GM20000 (cell line): ENCODE data around the gene NFE2L1.
"Not testable (repeated sequence)": the region's sequence is repeated elsewhere in the genome, so short reads cannot be mapped to it uniquely, and the experiment has no call there.

Experiments
- DNase-seq: peaks from one replicate; pipeline ENCODE4 v3.0.0; 2012; ENCODE audit warnings: low spot score
- TF ChIP-seq, protein P1 (sequence below): IDR thresholded peaks from 2 replicates; pipeline ENCODE4 v1.5.1; 2012; ENCODE audit warnings: mild to moderate bottlenecking, control low read depth; ENCODE audit errors: extremely low read depth, missing control alignments

Gene NFE2L1

DNA sequence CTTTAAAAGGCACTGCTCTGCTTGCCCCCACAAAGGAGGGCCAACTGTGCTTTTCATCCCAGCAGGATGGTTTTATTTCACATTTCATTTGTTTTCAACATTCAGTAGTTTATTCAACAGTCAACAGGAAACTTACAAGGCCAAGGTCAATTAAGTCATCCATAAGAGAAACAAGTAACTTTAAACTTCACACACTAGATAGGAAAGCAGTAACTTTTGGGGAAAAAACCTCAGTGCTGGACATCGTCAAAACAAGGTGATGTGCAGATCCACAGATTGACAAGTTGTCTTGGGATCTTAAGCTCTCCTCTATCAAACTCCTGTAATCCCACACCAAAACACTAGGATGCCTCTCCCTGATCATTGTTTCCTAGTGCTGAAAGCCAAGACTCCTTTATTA is 18.5 kb downstream of the NFE2L1 start:
- TF ChIP-seq, protein P1, sequence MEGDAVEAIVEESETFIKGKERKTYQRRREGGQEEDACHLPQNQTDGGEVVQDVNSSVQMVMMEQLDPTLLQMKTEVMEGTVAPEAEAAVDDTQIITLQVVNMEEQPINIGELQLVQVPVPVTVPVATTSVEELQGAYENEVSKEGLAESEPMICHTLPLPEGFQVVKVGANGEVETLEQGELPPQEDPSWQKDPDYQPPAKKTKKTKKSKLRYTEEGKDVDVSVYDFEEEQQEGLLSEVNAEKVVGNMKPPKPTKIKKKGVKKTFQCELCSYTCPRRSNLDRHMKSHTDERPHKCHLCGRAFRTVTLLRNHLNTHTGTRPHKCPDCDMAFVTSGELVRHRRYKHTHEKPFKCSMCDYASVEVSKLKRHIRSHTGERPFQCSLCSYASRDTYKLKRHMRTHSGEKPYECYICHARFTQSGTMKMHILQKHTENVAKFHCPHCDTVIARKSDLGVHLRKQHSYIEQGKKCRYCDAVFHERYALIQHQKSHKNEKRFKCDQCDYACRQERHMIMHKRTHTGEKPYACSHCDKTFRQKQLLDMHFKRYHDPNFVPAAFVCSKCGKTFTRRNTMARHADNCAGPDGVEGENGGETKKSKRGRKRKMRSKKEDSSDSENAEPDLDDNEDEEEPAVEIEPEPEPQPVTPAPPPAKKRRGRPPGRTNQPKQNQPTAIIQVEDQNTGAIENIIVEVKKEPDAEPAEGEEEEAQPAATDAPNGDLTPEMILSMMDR = no peak
- DNase-seq = no peak

DNA sequence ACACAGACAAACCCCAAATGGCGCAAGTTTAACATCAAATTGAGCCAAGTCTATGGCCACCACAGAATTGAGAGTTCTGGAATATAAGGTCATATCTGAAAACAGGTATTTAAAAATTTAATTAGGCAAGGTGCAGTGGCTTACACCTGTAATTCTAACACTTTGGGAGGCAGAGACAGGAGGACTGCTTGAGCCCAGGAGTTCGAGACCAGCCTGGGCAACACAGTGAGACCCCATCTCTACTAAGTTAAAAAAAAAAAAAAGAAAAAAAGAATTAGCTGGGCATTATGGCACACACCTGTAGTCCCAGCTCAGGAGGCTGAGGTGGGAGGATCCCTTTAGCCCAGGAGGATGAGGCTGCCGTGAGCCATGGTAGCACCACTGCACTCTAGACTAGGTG is 19.1 kb downstream of the NFE2L1 start:
- TF ChIP-seq, protein P1 = no peak
- DNase-seq = no peak

DNA sequence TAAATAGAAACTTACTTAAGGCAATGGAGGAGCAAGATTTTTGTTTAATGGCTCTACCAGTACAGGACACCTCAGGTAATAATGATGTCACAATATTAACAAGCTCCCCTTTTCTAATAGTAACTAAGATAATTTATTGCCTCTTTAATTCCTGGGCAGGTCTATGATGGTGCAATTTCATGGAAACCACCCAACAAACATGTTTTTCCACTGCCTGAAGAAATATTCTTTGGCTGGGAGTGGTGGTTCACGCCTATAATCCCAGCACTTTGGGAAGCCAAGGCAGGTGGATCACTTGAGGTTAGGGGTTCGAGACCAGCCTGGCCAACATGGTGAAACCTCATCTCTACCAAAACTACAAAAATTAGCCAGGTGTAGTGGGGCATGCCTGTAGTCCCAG is 19.6 kb downstream of the NFE2L1 start:
- not testable (repeated sequence) for DNase-seq

DNA sequence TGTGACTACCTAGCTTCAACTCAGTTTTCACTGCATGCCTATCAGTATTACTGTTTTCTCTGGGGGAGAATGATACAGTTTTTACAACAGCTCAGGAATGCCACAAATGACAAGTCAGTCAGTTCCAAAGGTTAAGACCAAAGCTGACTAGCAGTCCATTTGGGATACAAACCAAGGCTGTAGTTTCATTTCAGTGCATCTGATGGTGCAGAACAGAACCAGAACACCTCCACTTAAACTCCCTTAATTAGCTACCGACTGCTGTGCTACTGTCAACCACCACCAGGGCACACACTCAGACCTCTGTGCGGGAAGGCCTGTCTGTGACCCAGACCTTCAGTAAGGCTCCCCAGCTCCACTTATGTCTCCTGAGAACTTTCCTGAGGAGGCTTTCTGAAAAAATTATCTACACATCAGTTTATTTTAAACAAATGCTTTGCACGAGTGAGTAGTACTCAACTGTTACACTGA is 20.4 kb downstream of the NFE2L1 start:
- TF ChIP-seq, protein P1 = no peak
- DNase-seq = no peak

DNA sequence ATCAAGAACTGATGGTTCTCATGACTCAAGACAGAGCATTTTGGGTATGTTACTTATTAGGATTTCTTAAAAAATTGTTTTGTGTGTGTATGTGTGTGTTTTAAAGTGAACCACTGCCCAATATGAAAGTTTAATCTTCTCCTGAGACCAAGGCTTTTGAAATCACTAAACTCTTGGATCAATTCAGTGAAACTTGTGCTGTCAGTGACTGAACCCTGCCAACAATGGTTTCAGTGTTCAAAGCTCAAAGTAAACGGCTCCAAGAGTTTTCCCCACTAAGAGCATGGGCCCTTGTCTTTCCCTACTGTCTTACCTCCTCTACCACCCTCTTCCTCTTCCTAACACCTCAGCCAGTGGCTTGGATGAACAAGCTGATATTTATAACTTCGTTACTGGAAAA is 22.0 kb downstream of the NFE2L1 start:
- TF ChIP-seq, protein P1 = no peak
- DNase-seq = no peak

DNA sequence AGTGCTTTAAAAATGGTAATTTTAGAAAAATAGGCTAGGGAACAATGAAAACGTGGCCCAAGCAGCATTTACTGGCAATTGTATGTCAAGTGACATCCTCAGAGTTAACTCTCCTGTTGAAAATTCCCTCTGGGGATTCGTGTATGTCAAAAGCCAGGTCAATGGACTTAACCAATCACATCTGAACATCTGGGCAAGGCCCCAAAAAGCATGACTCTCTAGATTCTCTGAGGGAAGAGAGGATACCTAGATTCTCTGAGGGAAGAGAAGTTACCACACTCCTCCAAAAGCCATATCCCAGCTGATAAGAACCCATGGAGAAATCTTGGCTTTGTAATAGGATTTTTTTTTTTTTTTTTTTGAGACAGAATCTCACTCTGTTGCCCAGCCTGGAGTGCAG is 23.5 kb downstream of the NFE2L1 start:
- TF ChIP-seq, protein P1 = no peak
- DNase-seq = no peak

DNA sequence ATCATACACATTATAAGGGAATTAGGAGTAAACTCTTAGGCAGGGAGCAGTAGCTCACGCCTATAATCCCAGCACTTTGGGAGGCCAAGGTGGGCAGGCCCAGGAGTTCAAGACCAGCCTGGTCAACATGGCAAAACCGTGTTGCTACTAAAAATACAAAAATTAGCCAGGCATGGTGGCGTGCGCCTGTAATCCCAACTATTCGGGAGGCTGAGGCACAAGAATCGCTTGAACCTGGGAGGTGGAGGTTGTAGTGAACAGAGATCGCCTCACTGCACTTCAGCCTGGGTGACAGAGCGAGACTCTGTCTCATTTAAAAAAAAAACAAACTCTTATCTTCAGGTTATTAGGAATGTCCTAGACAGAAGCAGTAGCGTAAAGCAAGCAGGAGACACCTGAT is 24.7 kb downstream of the NFE2L1 start:
- not testable (repeated sequence) for DNase-seq

DNA sequence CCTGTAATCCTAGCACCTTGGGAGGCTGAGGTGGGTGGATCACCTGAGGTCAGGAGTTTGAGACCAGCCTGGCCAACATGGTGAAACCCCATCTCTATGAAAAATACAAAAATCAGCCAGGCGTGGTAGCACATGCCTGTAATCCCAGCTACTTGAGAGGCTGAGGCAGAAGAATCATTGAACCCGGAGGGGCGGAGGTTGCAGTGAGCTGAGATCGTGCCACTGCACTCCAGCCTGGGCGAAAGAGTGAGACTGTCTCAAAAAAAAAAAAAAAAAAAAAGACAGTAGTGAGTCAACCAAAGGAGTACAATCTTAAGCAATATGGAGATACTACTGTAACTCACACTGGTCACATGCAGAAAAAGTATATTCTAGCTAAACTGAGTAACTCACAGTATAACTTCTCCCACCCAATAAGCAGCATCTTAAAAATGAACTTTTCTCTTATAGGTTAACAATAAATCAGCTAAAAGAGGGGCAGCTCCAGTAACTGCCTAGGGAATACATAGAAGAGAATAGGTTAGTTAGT is 25.5 kb downstream of the NFE2L1 start:
- not testable (repeated sequence) for DNase-seq

DNA sequence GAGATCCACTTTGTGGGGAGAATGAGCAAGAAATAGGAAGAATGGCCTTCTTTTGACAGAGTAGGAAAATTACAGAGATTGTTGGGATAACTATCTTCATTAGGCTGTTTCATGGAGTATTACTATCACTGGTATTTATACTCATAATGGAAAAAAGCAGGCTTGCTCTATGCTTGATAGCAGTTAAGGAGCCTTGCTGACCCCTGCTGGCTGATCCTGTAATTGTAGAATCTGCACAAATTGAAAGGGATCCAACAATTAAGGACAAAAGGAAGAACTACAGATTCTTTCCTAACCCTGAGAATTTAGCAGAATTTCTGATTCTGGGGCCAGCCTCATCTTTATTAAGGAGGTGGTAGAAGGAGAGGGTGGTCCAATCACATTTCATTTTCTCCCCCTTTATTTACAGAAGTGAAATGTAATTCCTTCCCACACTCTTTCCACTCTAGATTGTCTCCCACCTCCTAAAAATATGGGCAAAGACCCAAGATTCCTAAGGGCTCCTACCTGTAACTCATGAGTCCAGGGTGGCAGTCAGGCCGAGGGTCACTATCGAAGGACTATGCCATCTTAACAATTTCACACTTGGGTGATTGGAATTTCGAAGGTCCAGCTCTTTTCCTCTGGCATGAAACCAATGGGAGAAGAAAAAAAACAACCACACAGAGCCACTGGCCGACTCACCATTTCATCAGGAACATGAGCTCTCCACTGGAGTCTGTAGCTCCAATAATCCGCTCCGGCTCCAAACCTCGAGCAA is 26.3 kb downstream of the NFE2L1 start:
- TF ChIP-seq, protein P1 = peak; percentile 74
- DNase-seq = peak; percentile 49

DNA sequence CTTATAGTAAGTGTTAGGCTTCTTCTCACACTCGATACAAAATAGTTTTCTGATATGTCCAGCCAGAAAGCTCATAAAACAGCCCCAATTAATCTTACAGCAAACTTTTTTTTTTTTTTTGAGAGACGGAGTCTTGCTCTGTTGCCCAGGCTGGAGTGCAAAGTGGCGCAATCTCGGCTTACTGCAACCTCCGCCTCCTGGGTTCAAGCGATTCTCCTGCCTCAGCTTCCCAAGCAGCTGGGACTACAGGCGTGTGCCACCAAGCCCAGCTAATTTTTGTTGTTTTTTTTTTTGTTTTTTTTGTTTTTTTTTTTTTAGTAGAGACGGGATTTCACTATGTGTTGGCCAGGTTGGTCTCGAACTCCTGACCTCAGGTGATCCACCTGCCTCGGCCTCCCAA is 29.0 kb downstream of the NFE2L1 start:
- DNase-seq = not testable (repeated sequence)
